ENCODE measurements around the gene PREX1.
A peak's percentile ranks its signal among the peaks of the same experiment; 100 is the strongest.

PREX1 gene

DNA sequence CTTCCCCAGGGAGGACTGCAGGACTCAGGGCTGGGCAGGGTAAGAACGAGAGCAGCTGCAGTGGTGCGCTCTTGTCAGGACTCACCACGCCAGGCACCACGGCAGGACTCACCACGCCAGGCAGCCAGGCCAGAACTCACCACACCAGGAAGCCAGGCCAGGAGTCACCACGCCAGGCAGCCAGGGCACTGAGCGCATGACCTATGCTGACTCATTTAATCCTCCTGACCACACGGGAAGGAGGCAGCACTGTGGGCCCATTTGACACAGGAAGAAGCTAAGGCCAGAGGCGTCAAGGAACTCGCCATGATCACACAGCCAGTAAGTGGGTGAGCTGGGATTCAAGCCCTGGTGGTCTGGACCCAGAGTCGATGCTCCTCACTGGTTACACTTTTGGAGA, 189.3 kb downstream of the PREX1 start:
- TF ChIP-seq GATA1 (IDR thresholded peaks at IDR 0.05; ENCODE audit: low read depth, low read length) (no peak), POLR2A (IDR thresholded peaks at IDR 0.05; ENCODE audit: low read length) (no peak)
- DNase-seq = no peak

DNA sequence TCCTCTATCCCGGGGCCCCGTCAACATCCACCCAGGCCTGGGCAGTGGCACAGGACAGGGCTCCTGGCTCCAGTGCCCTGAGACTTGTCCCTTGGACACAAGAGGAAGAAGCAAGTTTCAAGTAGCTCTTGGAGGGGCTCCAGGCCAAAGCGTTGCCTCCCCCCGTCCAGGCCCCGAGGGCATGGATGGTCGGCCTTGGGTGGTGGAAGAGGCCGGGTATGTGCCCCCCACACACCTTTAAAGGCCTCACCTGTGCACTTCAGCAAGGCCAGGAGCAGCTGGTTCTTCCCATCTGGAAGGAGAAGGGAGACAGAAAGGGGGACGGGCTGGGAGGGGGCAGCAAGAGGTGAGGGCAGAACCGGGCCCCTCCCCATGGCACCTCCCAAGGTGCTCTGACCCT, 190.3 kb downstream of the PREX1 start:
- no peak for TF ChIP-seq POLR2A (IDR thresholded peaks at IDR 0.05; ENCODE audit: low read length)
- no peak for TF ChIP-seq GATA1 (IDR thresholded peaks at IDR 0.05; ENCODE audit: low read depth, low read length)
- no peak for DNase-seq

DNA sequence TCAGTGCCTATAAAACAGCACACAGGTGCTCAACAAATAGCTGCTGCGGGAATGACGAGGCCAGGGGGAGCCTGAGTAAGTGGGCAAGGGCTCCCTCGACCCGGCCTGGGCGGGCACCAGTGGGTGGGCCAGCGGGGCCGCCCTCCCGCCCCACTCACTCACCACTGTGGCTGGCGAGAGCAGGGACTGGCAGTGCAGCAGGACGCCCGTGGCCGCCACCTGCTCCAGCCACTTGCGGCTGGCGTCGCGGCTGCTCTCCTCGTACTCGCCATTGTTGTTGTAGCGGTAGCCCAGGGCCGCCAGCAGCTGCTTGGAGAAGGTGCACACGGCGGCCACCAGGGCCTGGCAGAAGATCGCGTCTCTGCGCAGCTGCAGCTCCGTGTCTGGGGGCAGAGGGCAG, 191.5 kb downstream of the PREX1 start:
- no peak for TF ChIP-seq GATA1 (IDR thresholded peaks at IDR 0.05; ENCODE audit: low read depth, low read length)
- TF ChIP-seq POLR2A (IDR thresholded peaks at IDR 0.05; ENCODE audit: low read length) = no peak
- no peak for DNase-seq

DNA sequence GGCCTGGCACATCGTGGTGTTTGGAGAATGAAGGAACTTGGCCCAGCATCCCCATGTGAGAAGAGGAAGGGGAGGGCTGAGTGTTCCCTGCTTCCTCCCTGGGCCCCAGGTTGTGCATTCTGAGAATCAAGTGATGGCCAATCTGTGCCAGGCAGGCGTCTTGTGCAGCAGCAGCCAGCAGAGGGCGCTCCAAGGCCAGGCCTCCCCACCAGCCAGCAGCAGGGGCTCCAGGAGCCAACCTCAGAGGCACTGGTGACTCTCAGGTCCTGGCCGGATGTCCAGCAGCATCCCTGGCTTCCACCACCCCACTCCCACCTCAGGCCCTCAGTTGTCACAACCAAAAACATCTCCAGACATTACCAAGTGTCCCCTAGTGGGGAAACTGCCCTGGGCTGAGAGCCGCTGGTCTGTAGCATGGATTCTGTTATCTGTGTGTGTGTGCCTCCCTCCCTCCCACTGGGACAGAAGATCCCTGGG, 192.0 kb downstream of the PREX1 start:
- TF ChIP-seq POLR2A (IDR thresholded peaks at IDR 0.05; ENCODE audit: low read length) = no peak
- TF ChIP-seq GATA1 (IDR thresholded peaks at IDR 0.05; ENCODE audit: low read depth, low read length) = no peak
- peak; percentile 48 to 71 for DNase-seq

DNA sequence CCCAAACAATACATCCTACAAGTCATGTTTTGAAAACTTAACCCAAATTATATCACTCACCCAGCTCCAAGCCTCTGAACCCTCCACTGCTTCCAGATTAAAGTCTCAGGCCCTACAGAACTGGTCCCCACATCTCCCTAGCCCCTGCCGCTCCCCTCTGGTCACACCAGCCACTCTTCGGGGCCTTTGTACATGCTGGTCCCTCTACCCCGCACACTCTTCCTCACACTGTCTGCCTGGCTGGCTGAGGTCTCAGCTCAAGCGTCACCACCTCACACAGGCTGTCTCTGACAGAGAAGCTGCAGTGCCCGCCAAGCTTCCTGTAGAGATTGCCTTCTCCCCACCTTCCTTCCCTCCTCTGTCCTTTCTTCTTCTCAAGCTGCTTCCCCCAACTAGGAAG, 192.4 kb downstream of the PREX1 start:
- TF ChIP-seq POLR2A (IDR thresholded peaks at IDR 0.05; ENCODE audit: low read length) (no peak), GATA1 (IDR thresholded peaks at IDR 0.05; ENCODE audit: low read depth, low read length) (no peak)
- no peak for DNase-seq

DNA sequence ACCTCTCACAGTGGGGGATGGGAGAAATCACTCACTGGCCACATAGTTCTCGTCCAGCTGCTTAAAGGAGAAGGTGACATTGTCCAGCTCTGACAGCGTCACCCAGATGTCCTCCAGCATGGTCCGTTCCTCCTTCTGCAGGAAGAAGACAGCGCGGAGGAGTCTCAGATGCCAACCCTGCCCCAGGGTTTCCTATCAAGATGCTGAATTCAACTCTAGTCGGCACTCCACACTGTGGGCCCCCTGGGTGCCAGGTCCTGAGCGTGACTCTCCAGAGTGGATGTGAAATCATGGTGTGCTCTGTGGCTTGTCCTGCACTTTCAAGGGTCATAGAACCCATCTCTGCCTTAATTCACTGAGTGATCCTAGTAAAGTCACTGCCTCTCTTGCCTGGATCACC, 193.2 kb downstream of the PREX1 start:
- no peak for DNase-seq
- TF ChIP-seq POLR2A (IDR thresholded peaks at IDR 0.05; ENCODE audit: low read length) = no peak
- TF ChIP-seq GATA1 (IDR thresholded peaks at IDR 0.05; ENCODE audit: low read depth, low read length) = no peak

DNA sequence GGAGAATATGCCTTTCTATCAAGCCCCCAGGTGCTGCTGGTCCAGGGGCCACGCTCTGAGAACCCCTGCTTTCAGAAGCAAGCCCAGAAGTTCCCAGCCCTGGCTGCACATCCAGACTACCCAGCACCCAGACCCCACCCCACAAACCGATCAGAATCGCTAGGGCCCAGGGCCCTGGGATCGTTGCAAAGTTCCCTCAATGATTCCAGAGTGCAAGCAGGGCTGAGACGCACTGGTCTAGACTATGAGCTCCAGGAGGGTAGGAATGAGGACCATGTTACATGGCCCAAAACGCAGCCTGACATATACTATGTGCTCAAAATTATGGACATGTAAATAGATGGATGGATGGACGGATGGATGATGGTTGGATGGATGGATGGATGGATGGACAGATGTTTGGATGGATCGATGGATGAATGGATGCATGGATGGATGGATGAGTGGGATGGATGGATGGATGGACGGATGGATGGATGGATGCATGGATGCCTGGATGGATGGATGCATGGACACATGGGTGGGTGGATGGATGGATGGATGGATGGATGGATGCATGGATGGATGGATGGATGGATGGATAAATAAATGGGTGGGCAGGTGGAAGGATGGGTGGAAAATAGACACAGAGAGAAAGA, 194.1 kb downstream of the PREX1 start:
- TF ChIP-seq POLR2A (IDR thresholded peaks at IDR 0.05; ENCODE audit: low read length) (no peak), GATA1 (IDR thresholded peaks at IDR 0.05; ENCODE audit: low read depth, low read length) (no peak)
- DNase-seq = no peak

DNA sequence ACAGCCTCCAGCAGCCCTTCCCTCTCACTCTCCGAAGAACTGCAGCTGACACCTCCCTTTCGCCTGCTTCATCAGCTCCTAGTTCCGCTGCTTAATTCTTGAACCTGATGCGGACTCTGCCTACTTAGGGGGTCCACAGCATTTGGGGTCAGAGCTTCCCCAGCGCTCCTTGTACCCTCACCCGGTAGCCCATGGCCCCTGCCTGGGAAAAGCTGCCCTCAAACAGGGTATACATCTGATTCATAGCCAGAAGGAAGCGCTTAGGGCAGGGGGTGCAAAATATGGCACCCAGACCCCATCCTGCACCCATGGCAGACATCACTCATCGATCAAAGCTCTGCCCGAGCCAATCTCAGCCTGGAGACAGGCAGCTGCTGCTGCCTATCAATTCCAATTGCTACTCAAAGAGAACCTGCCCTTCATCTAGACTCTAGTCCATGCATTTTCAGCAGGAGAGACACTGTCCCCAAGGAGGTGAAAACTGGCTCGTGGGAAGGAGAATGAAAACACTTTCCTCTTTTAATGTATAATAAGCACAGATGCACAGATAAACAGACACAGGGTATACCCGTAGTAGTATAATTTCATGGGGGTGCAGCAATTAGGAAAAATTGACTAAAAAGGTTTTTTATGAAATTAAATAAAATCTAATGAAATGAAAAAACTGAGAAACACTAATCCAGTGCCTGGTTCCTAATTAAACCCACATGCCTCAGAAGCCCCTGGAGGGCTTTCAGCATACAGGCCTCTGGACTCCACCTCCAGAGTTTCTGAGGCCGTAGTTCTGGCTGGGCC, 194.8 kb downstream of the PREX1 start:
- TF ChIP-seq GATA1 (IDR thresholded peaks at IDR 0.05; ENCODE audit: low read depth, low read length) (no peak), POLR2A (IDR thresholded peaks at IDR 0.05; ENCODE audit: low read length) (no peak)
- no peak for DNase-seq

DNA sequence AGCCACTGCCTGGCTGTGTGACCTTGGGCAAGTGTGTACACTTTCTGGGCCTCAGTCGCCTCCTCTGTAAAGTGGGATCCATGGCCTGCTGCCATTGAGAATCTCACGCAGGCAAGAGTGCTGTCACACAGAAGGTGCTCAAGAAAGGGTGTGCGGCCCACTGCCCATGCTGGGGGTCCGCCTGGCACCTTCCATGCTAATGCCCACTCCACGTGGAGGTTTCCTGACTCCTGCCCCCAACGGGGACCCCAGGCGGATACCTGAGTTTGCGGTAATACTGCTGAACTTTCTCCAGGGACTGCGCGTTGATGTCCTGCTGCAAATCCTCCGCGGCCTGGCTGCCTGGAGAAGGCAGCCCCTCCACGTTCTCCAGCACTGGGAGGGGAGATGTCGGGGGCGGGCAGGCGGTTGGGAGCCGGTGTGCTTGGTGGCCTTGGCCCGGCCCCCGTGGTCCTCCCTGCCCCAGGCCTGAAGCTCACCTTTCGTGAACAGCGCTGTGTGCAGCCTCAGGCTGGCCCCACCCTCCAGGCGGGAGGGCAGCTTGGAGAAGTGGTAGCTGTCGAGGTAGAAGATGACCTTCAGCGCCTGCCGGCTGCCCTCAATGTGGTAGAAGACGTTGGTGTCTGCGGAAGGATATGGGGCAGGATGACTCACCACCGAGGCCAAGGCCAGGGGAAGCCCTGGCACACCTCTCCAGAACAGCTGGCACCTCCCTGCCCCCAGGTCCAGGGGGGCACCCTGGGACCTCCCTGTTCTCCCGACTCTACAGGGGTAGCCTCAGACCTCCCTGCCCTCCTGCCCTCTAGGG, 195.6 kb downstream of the PREX1 start:
- TF ChIP-seq POLR2A (IDR thresholded peaks at IDR 0.05; ENCODE audit: low read length) = no peak
- no peak for TF ChIP-seq GATA1 (IDR thresholded peaks at IDR 0.05; ENCODE audit: low read depth, low read length)
- DNase-seq = no peak

DNA sequence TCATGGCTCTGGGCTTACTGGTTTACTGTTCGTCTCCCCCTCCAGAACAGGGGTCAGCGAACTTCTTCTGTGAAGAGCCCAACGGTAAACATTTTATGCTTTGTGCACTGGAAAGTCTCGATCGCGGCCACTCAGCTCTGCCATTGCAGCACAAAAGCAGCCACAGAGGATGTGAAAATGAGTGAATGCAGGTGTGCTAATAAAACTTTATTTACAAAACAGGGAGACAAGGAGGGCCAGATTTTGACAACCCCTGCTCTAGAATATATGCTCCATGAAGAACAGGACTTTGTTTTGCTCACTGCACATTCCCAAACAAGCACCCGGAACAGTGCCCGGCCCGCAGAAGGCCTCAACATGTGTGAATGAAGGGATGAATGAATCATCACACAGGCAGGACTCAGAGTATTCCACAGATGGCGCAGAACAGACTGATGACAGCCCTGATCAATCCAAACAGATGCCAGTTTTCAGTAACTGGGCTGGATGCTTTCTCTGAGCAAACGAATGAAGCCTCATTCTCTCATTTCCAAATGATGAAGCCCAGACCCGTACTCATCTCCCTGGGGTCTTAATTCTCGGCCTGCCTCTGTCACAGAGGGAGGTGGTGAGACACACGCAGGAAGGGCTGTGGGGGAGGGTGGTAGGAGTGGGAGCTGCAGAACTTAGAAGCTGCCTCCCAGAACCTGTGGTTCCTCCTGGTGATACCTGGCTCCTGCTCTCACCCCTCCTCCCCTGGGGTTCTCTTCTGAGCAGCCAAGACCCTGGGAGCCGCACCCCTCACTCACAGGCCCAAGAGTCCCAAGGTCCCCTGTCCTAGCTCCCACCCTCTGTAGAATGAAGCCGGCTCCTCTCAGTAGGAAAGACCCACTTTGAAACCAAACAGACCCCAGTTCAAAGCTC, 196.4 kb downstream of the PREX1 start:
- no peak for TF ChIP-seq POLR2A (IDR thresholded peaks at IDR 0.05; ENCODE audit: low read length)
- no peak for TF ChIP-seq GATA1 (IDR thresholded peaks at IDR 0.05; ENCODE audit: low read depth, low read length)
- DNase-seq = no peak

DNA sequence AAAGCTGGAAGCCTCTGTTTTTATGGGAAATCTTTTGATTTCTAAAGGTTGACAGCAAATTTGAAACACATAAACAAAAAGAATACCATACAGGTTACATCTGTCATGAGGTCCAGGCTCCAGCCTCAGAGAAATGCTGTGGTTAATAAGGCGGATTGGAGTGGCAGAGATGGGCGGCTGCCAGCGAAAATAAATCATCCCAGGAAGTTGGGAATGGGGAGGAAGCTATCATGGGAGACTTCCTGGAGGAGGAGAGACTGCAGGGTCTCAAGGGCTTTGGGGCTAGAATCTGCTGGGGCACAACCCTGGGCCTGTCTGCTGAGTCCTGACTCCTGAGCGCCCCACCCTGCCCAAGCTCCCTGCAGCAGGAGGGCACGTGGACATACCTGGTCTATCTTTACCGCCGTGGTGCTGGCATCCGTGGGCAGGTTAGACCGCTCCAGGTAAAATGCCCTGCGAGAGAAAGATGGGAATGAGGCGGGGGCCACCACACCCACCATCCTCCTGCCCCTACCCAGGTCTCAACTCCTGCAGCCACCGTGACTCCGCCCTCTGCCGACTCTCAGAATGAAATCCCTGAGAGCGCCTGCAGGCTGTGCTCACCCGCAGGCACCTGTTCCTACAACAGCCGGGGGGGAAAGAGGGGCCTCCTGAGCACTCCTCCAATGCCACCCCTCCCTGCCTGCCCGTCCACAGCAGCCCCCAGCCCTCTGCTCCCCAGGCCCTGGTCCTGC, 197.3 kb downstream of the PREX1 start:
- no peak for TF ChIP-seq POLR2A (IDR thresholded peaks at IDR 0.05; ENCODE audit: low read length)
- no peak for TF ChIP-seq GATA1 (IDR thresholded peaks at IDR 0.05; ENCODE audit: low read depth, low read length)
- no peak for DNase-seq

DNA sequence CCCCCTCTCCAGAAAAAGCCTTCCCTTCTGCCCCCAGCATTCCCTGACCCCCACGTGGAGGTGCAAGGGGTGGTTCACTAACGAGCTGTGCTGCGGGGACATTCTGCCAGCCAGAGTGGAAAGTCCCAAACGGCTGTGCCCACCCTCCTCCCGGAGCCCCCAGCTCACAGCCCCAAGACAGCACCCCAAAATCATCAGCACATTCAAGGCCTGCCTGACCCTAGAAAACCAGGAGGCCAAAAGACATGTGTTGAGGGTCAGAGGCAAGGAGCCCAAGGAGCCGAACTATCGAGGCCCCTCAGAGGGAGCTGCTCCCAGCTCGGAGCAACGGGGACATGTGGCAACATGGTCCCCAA, 197.9 kb downstream of the PREX1 start:
- TF ChIP-seq GATA1 (IDR thresholded peaks at IDR 0.05; ENCODE audit: low read depth, low read length) (no peak), POLR2A (IDR thresholded peaks at IDR 0.05; ENCODE audit: low read length) (no peak)
- DNase-seq = no peak

Measured in erythroblast (primary cell).